CD14-positive monocyte (primary cell): Measurements from ENCODE around the gene TP73. TPM values are rescaled to one million over a fixed set of nuclear protein-coding genes. Genes with fewer than 3 reads are reported as not detected.
A peak's percentile ranks its signal among the peaks of the same experiment; 100 is the strongest.

Experiments used
- DNase-seq, 3 donors: peaks; one replicate each; pipeline ENCODE4 v3.0.0-alpha.2; 2011 to 2022
- H2AFZ ChIP-seq: 2 replicates; pipeline ENCODE4 v1.6.0; 2012; ENCODE audit warnings: mild to moderate bottlenecking, low read depth, low read length, inconsistent platforms; ENCODE audit not compliant: insufficient read depth, poor library complexity, severe bottlenecking
- H3K27ac ChIP-seq, 2 donors: 1 replicate in 1 of 2; 2 replicates in 1 of 2; pipeline ENCODE4 v1.5.1; 2012 to 2013; ENCODE audit warnings: low read length in 2 of 2, control low read depth in 1 of 2, inconsistent platforms in 1 of 2, low read depth in 1 of 2, mild to moderate bottlenecking in 1 of 2
- H3K27me3 ChIP-seq, 2 donors: one replicate each; pipeline versions ENCODE4 v1.6.0 to v1.6.1; 2011 to 2013; ENCODE audit warnings: low read length in 2 of 2; ENCODE audit not compliant: control insufficient read depth in 2 of 2, insufficient read depth in 2 of 2
- H3K36me3 ChIP-seq, 2 donors: replicated peaks in 1 of 2; 1 replicate in 1 of 2; 2 replicates in 1 of 2; pipeline versions ENCODE4 v1.5.1 to v1.6.1; 2012 to 2013; ENCODE audit warnings: low read length in 2 of 2, control low read depth in 1 of 2, inconsistent platforms in 1 of 2, mild to moderate bottlenecking in 1 of 2; ENCODE audit not compliant: insufficient read depth in 2 of 2, control insufficient read depth in 1 of 2
- H3K4me1 ChIP-seq, 2 donors: 1 replicate in 1 of 2; 2 replicates in 1 of 2; pipeline versions ENCODE4 v1.5.1 to v1.6.1; 2012 to 2013; ENCODE audit warnings: low read length in 2 of 2, control low read depth in 1 of 2, inconsistent platforms in 1 of 2, mild to moderate bottlenecking in 1 of 2, moderate library complexity in 1 of 2; ENCODE audit not compliant: insufficient read depth in 2 of 2, control insufficient read depth in 1 of 2
- H3K4me2 ChIP-seq: replicated peaks from 2 replicates; pipeline ENCODE3; 2012; ENCODE audit warnings: low read length, moderate library complexity, mild to moderate bottlenecking; ENCODE audit not compliant: poor library complexity, severe bottlenecking; ENCODE audit errors: extremely low read depth
- H3K4me3 ChIP-seq, 3 experiments: fragments of 200-600 bp in 1 of 3; sonication (generic) in 1 of 3; replicated peaks in 1 of 3; 1 replicate in 2 of 3; 2 replicates in 1 of 3; pipeline ENCODE4 v1.5.1; 2011 to 2013; ENCODE audit warnings: low read length in 3 of 3, mild to moderate bottlenecking in 3 of 3, control low read depth in 2 of 3, low read depth in 2 of 3, inconsistent platforms in 1 of 3, moderate library complexity in 1 of 3
- H3K79me2 ChIP-seq: 2 replicates; pipeline ENCODE4 v1.6.0; 2012; ENCODE audit warnings: mild to moderate bottlenecking, control low read depth, inconsistent platforms, low read length, moderate library complexity; ENCODE audit not compliant: insufficient read depth
- H3K9ac ChIP-seq: 2 replicates; pipeline ENCODE4 v1.6.0; 2017; ENCODE audit warnings: low read length, mild to moderate bottlenecking; ENCODE audit not compliant: insufficient read depth, poor library complexity, severe bottlenecking
- H3K9me3 ChIP-seq, 2 donors: replicated peaks in 1 of 2; 1 replicate in 1 of 2; 2 replicates in 1 of 2; pipeline versions ENCODE4 v1.5.1 to v1.6.1; 2012 to 2013; ENCODE audit warnings: low read length in 2 of 2, control low read depth in 1 of 2; ENCODE audit not compliant: control insufficient read depth in 1 of 2, insufficient read depth in 1 of 2
- H4K20me1 ChIP-seq: 2 replicates; pipeline ENCODE4 v1.6.0; 2012; ENCODE audit warnings: mild to moderate bottlenecking, low read length, control low read depth, moderate library complexity; ENCODE audit not compliant: insufficient read depth
- H3K27ac Mint-ChIP-seq, 7 donors: one replicate each; pipeline ENCODE4 v1.8.0; 2020; ENCODE audit warnings: mild to moderate bottlenecking in 7 of 7, mixed read lengths in 7 of 7, moderate library complexity in 6 of 7, inconsistent platforms in 2 of 7
- H3K27me3 Mint-ChIP-seq, 3 donors: one replicate each; pipeline ENCODE4 v1.8.0; 2021 to 2022; ENCODE audit warnings: low read depth in 3 of 3, mild to moderate bottlenecking in 3 of 3, mixed read lengths in 3 of 3, moderate library complexity in 3 of 3, inconsistent platforms in 1 of 3
- H3K36me3 Mint-ChIP-seq, 2 donors: one replicate each; pipeline ENCODE4 v1.8.0; 2020; ENCODE audit warnings: mixed read lengths in 2 of 2, inconsistent platforms in 1 of 2, mild to moderate bottlenecking in 1 of 2
- H3K4me1 Mint-ChIP-seq: one replicate; pipeline ENCODE4 v1.8.0; 2020; ENCODE audit warnings: mild to moderate bottlenecking, mixed read lengths
- H3K4me3 Mint-ChIP-seq, 2 donors: one replicate each; pipeline ENCODE4 v1.8.0; 2020; ENCODE audit warnings: mild to moderate bottlenecking in 2 of 2, mixed read lengths in 2 of 2, moderate library complexity in 1 of 2
- H3K9me3 Mint-ChIP-seq, 7 donors: one replicate each; pipeline ENCODE4 v1.8.0; 2020 to 2022; ENCODE audit warnings: mixed read lengths in 7 of 7, mild to moderate bottlenecking in 6 of 7, moderate library complexity in 6 of 7, inconsistent platforms in 2 of 7
- WGBS: methylation state at CpG from one replicate; pipeline ENCODE4 v1.1.5; 2013; ENCODE audit warnings: missing lambda C conversion rate; ENCODE audit not compliant: insufficient coverage; 5-methylcytosine and 5-hydroxymethylcytosine counted together
- intact Hi-C, 2 donors: fragments of 100-400 bp; cut with micrococcal nuclease; formaldehyde crosslinking; loops; one replicate each; pipeline versions ENCODE4 v1.15.0 to v1.15.1; 2023
- polyA minus RNA-seq: library from RNA; depleted of rRNA, polyadenylated mRNA; stranded (reverse); fragments of >200 nt; gene quantifications from 2 replicates; pipeline ENCODE4 v1.2.3, GENCODE V29; 2012
- polyA plus RNA-seq, 3 donors: library from polyadenylated mRNA; depleted of rRNA in 1 of 3; unstranded in 2 of 3; stranded (reverse) in 1 of 3; fragments of 300-500 nt in 2 of 3; fragments of >200 nt in 1 of 3; fragmentation: Illumina TruSeq in 2 of 3; gene quantifications; 1 replicate in 2 of 3; 2 replicates in 1 of 3; pipeline ENCODE4 v1.2.3, GENCODE V29; 2012 to 2021
- total RNA-seq, 12 experiments: library from RNA in 1 of 12; stranded (reverse) in 1 of 12; fragments of 120-200 nt in 1 of 12; gene quantifications; one replicate each; pipeline ENCODE4 v1.2.4 and lab custom pipeline; 2013 to 2026; ENCODE audit warnings: mixed read lengths in 6 of 12, inconsistent platforms in 1 of 12
- TF ChIP-seq, protein P1 (sequence below): fragments of 200-600 bp; IDR thresholded peaks from one replicate; pipeline ENCODE4 v1.8.0; 2022; ENCODE audit warnings: antibody characterized with exemption, mild to moderate bottlenecking

TP73 gene
- 3.2 TPM for total RNA-seq (2013)
- under 1 TPM in 2 of 3 donors, not detected in 1; 0.21 to 0.42 TPM for polyA plus RNA-seq
- polyA minus RNA-seq: 0.16 and 0.42 TPM in 2 replicates
- 0 to 17.9 (median 0.45) reads per million in 11 experiments for total RNA-seq (lab: John Stamatoyannopoulos, UW)

DNA sequence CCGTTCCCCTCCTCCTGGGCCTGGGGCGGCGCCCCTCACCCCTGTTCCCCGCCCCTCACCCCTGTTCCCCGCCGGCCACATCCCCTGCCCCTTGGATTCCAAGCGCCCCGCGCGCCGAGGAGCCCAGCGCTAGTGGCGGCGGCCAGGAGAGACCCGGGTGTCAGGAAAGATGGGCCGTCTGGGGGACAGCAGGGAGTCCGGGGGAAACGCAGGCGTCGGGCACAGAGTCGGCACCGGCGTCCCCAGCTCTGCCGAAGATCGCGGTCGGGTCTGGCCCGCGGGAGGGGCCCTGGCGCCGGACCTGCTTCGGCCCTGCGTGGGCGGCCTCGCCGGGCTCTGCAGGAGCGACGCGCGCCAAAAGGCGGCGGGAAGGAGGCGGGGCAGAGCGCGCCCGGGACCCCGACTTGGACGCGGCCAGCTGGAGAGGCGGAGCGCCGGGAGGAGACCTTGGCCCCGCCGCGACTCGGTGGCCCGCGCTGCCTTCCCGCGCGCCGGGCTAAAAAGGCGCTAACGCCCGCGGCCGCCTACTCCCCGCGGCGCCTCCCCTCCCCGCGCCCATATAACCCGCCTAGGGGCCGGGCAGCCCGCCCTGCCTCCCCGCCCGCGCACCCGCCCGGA, at the start of gene TP73:
Gene TP73, plus strand, starts transcription at position 587 of the 618 bp plus-strand sequence. CDS start 29,850 bp downstream, outside the sequence.
- H2AFZ ChIP-seq: peak within 1 kb of the TSS; percentile 46
- Mint-ChIP-seq H3K27me3 (peaks cover 48 to 65% (median 56%) of the 10 kb centered on the region in 3 donors), H3K36me3 (peaks cover 11 to 12% of the 10 kb centered on the region in 2 donors), H3K27ac (no peak within 1 kb of the TSS), H3K4me3 (peak within 1 kb of the TSS; percentile 49 to 77), H3K4me1 (peaks cover 26% of the 10 kb centered on the region), H3K9me3 (peaks cover 0 to 15% (median 5%) of the 10 kb centered on the region in 7 donors)
- peaks cover 0 to 9% of the 10 kb centered on the region in 2 donors for H3K9me3 ChIP-seq
- H3K27me3 ChIP-seq: peaks cover 36 to 62% of the 10 kb centered on the region in 2 donors
- peaks cover 8% of the 10 kb centered on the region for H4K20me1 ChIP-seq
- peak within 1 kb of the TSS; percentile 87 for H3K4me2 ChIP-seq
- no peak within 1 kb of the TSS for H3K9ac ChIP-seq
- H3K4me1 ChIP-seq: peaks cover 36 to 48% of the 10 kb centered on the region in 2 donors
- WGBS: 1% methylated on average over 78 of the region's 80 CpGs
- H3K27ac ChIP-seq: no peak within 1 kb of the TSS
- H3K79me2 ChIP-seq: peaks cover 9% of the 10 kb centered on the region
- TF ChIP-seq, protein P1, sequence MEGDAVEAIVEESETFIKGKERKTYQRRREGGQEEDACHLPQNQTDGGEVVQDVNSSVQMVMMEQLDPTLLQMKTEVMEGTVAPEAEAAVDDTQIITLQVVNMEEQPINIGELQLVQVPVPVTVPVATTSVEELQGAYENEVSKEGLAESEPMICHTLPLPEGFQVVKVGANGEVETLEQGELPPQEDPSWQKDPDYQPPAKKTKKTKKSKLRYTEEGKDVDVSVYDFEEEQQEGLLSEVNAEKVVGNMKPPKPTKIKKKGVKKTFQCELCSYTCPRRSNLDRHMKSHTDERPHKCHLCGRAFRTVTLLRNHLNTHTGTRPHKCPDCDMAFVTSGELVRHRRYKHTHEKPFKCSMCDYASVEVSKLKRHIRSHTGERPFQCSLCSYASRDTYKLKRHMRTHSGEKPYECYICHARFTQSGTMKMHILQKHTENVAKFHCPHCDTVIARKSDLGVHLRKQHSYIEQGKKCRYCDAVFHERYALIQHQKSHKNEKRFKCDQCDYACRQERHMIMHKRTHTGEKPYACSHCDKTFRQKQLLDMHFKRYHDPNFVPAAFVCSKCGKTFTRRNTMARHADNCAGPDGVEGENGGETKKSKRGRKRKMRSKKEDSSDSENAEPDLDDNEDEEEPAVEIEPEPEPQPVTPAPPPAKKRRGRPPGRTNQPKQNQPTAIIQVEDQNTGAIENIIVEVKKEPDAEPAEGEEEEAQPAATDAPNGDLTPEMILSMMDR: no peak
- peak within 1 kb of the TSS in 1 of 3 experiments; percentile 47 for H3K4me3 ChIP-seq
- H3K36me3 ChIP-seq: peaks cover 5 to 13% of the 10 kb centered on the region in 2 donors
- intact Hi-C loops: loop anchor here in 1 of 2 donors (10.0 kb wide), 1 partner anchor 243 kb away; no protein-coding TSS in a partner anchor
- no peak for DNase-seq

DNA sequence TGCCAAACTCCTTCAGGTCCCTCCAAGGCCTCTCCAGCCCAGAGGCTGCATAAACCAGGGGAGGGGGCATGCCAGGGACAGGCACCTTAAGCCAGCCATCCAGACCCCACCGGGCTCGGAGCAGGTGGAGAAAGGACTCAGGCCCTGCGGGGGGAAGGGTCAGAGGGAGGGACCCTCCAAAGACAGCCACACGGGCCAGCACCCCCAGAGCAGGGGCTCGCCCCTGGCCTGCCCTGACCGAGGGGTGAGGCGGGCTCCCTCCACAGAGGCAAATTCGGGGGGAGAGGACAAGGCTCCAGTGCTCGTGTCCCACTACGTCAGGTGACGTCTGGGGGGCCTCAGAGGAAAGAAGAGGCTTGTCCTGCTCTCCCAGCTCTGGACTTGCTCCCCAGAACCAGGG, 49.2 kb upstream of the TP73 start:
- Histone ChIP-seq H3K27me3 (no peaks in the 10 kb centered on the region), H4K20me1 (no peaks in the 10 kb centered on the region), H2AFZ (no peak overlapping the region), H3K4me3 (no peak overlapping the region), H3K4me1 (peaks cover 4 to 5% of the 10 kb centered on the region in 2 donors), H3K9me3 (no peaks in the 10 kb centered on the region), H3K36me3 (no peaks in the 10 kb centered on the region), H3K4me2 (no peak overlapping the region), H3K79me2 (no peaks in the 10 kb centered on the region), H3K27ac (no peak overlapping the region), H3K9ac (no peak overlapping the region)
- 90% methylated on average over 8 of the region's 11 CpGs for WGBS
- Mint-ChIP-seq H3K27me3 (peaks cover 2 to 4% (median 3%) of the 10 kb centered on the region in 3 donors), H3K4me1 (peaks cover 6% of the 10 kb centered on the region), H3K9me3 (no peaks in the 10 kb centered on the region), H3K27ac (no peak overlapping the region), H3K36me3 (no peaks in the 10 kb centered on the region), H3K4me3 (no peak overlapping the region)
- intact Hi-C loops: no loop called here
- TF ChIP-seq, protein P1: no peak
- DNase-seq: no peak
